HepG2 (cell line): ENCODE measurements around the gene FAF2. TPM values are rescaled to one million over a fixed set of nuclear protein-coding genes. Genes with fewer than 3 reads are reported as not detected.

Source experiments
- ATAC-seq: fragments of 200-7000 bp; cut with Tn5 transposase; 3 replicates; pipeline ENCODE4 v1.9.1; 2020; ENCODE audit warnings: mild to moderate bottlenecking, moderate library complexity
- BruUV-seq: library from RNA; stranded (reverse); fragments of 400-500 nt; replicated peaks from 2 replicates; lab custom pipeline; 2021; lab: Mats Ljungman, UMichigan
- CTCF ChIA-PET: fragments of 300-600 bp; formaldehyde crosslinking; extraction: SDS; loops from one replicate; lab custom pipeline; 2021; ENCODE audit warnings: low total read pairs, inconsistent platforms, low intra/inter-chr PET ratio; lab: Yijun Ruan, JAX
- POLR2A ChIA-PET: fragments of 350-600 bp; sonication (Branson Sonifier 250); formaldehyde crosslinking; loops from one replicate; lab custom pipeline; 2020; ENCODE audit warnings: antibody characterized with exemption, inconsistent platforms; lab: Yijun Ruan, JAX
- DNase-seq: peaks from one replicate; pipeline ENCODE4 v3.0.0-alpha.2; 2015; ENCODE audit warnings: low spot score
- FAIRE-seq: peaks from 3 replicates; lab custom pipeline; 2011; peaks lifted over from hg19 to GRCh38; lab: Jason Lieb, UNC
- H2AFZ ChIP-seq: one replicate; pipeline ENCODE4 v1.6.1; 2011; ENCODE audit warnings: low read length, inconsistent platforms
- H3K27ac ChIP-seq: fragments of 300-600 bp; 3 replicates; pipeline ENCODE4 v1.8.0; 2011; ENCODE audit warnings: mixed run types, mild to moderate bottlenecking, mixed read lengths, low read length, inconsistent platforms; ENCODE audit not compliant: insufficient read depth; ENCODE audit errors: extremely low read length
- H3K27me3 ChIP-seq, 2 experiments: fragments of 200-600 bp in 1 of 2; 2 replicates in 1 of 2; 3 replicates in 1 of 2; pipeline versions ENCODE4 v1.6.0 to v1.8.0; 2011; ENCODE audit warnings: low read length in 2 of 2, mild to moderate bottlenecking in 2 of 2, moderate library complexity in 2 of 2, inconsistent platforms in 1 of 2; ENCODE audit not compliant: insufficient read depth in 2 of 2, control insufficient read depth in 1 of 2
- H3K36me3 ChIP-seq, 2 experiments: fragments of 200-600 bp in 1 of 2; replicated peaks in 1 of 2; 2 replicates in 1 of 2; 3 replicates in 1 of 2; pipeline versions ENCODE4 v1.5.1 to v1.8.0; 2011; ENCODE audit warnings: low read length in 2 of 2, inconsistent platforms in 1 of 2; ENCODE audit not compliant: insufficient read depth in 2 of 2, control insufficient read depth in 1 of 2
- H3K4me1 ChIP-seq: 2 replicates; pipeline ENCODE4 v1.5.1; 2012; ENCODE audit warnings: low read length, inconsistent platforms; ENCODE audit not compliant: insufficient read depth
- H3K4me2 ChIP-seq: 2 replicates; pipeline ENCODE4 v1.6.0; 2011; ENCODE audit warnings: low read depth, low read length, inconsistent platforms
- H3K4me3 ChIP-seq, 3 experiments: fragments of 200-600 bp in 1 of 3; sonication (generic), shearing (Covaris generic) in 1 of 3; replicated peaks in 1 of 3; 2 replicates each; pipeline ENCODE4 v1.5.1; 2011 to 2016; ENCODE audit warnings: low read length in 3 of 3, inconsistent platforms in 2 of 3, low read depth in 2 of 3, mild to moderate bottlenecking in 2 of 3, control low read depth in 1 of 3, mixed read lengths in 1 of 3; ENCODE audit not compliant: insufficient read depth in 1 of 3
- H3K79me2 ChIP-seq: one replicate; pipeline ENCODE4 v1.6.1; 2011; ENCODE audit warnings: low read length, inconsistent platforms; ENCODE audit not compliant: insufficient read depth
- H3K9ac ChIP-seq: 2 replicates; pipeline ENCODE4 v1.6.0; 2011; ENCODE audit warnings: mild to moderate bottlenecking, low read depth, low read length, inconsistent platforms; ENCODE audit not compliant: insufficient read depth
- H3K9me3 ChIP-seq: 2 replicates; pipeline ENCODE4 v1.5.1; 2012; ENCODE audit warnings: mild to moderate bottlenecking, low read length
- H4K20me1 ChIP-seq: 2 replicates; pipeline ENCODE4 v1.6.0; 2011; ENCODE audit warnings: inconsistent platforms, mild to moderate bottlenecking, low read length, moderate library complexity; ENCODE audit not compliant: insufficient read depth
- RFXANK ChIP-seq: IDR thresholded peaks from 2 replicates; pipeline ENCODE4 v1.6.1; 2016
- SMARCE1 ChIP-seq: fragments of 450-650 bp; IDR thresholded peaks from 2 replicates; pipeline ENCODE4 v1.6.1; 2017; ENCODE audit warnings: borderline replicate concordance
- SMC3 ChIP-seq: IDR thresholded peaks from 2 replicates; pipeline ENCODE4 v1.6.1; 2011; ENCODE audit warnings: low read length, improper control_type of control experiment
- ZNF326 ChIP-seq: sonication (generic); formaldehyde crosslinking; IDR thresholded peaks from 2 replicates; pipeline ENCODE4 v1.4.0; 2020; ENCODE audit warnings: missing genetic modification reagents, borderline replicate concordance
- WGBS: methylation state at CpG from one replicate; pipeline ENCODE4 v1.1.6; 2017; ENCODE audit warnings: low lambda C conversion rate; 5-methylcytosine and 5-hydroxymethylcytosine counted together
- in situ Hi-C: cut with HindIII; loops from 2 replicates; pipeline ENCODE4 v1.10.0; 2017; ENCODE audit warnings: low pct_unique_long_range_greater_than_20kb; ENCODE audit not compliant: extremely low pct_ligation_motif_present
- intact Hi-C: fragments of 100-400 bp; cut with micrococcal nuclease; formaldehyde crosslinking; loops from one replicate; pipeline ENCODE4 v1.10.0; 2022; ENCODE audit not compliant: unreplicated experiment
- polyA plus RNA-seq, 8 experiments: library from polyadenylated mRNA; depleted of rRNA in 3 of 8; stranded (reverse) in 7 of 8; unstranded in 1 of 8; fragments of >200 nt; fragmentation: Illumina TruSeq in 4 of 8; extraction: Trizol in 4 of 8; gene quantifications; 2 replicates each; pipeline versions ENCODE4 v1.2.1 to v1.2.3, GENCODE V29; 2011 to 2016; ENCODE audit warnings: low read depth in 4 of 8, missing spikeins in 1 of 8, mixed read lengths in 1 of 8; ENCODE audit not compliant: insufficient read depth in 1 of 8
- total RNA-seq, 5 experiments: library from RNA; depleted of rRNA; stranded (reverse); fragments of >200 nt; fragmentation: Illumina TruSeq; extraction: Trizol; gene quantifications; 2 replicates each; pipeline ENCODE4 v1.2.3, GENCODE V29; 2016; ENCODE audit warnings: low read depth in 1 of 5
- TF ChIP-seq, protein P1 (sequence below), 2 experiments: sonication (generic) in 1 of 2; formaldehyde crosslinking in 1 of 2; IDR thresholded peaks; 2 replicates each; pipeline versions ENCODE4 v1.4.0 to v1.6.1; 2016 to 2020; ENCODE audit warnings: borderline replicate concordance in 1 of 2, low read depth in 1 of 2, mild to moderate bottlenecking in 1 of 2, missing genetic modification reagents in 1 of 2

Gene FAF2
- total and polyA plus RNA-seq, 2 of the 13 experiments (the other 11 are each of a cell fraction or from before 2014, with no cell fraction given) = 27.8 to 34.3 TPM

- TF ChIP-seq SMC3 (no peak), SMARCE1 (no peak), RFXANK (CRISPR knock-in tag) (no peak), ZNF326 (CRISPR knock-in tag) (no peak)
- TF ChIP-seq, protein P1, sequence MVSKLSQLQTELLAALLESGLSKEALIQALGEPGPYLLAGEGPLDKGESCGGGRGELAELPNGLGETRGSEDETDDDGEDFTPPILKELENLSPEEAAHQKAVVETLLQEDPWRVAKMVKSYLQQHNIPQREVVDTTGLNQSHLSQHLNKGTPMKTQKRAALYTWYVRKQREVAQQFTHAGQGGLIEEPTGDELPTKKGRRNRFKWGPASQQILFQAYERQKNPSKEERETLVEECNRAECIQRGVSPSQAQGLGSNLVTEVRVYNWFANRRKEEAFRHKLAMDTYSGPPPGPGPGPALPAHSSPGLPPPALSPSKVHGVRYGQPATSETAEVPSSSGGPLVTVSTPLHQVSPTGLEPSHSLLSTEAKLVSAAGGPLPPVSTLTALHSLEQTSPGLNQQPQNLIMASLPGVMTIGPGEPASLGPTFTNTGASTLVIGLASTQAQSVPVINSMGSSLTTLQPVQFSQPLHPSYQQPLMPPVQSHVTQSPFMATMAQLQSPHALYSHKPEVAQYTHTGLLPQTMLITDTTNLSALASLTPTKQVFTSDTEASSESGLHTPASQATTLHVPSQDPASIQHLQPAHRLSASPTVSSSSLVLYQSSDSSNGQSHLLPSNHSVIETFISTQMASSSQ (IDR thresholded peaks at IDR 0.05; ENCODE audit: low read depth) = no peak
- TF ChIP-seq, protein P1 (CRISPR knock-in tag; IDR thresholded peaks at IDR 0.05; ENCODE audit: borderline replicate concordance) = no peak
- TF ChIP-seq, all 625 proteins: peak for 0
- in situ Hi-C loops (no loop called here), intact Hi-C loops (no loop called here)
- Histone ChIP-seq H3K27me3 (no peaks in the 10 kb centered on the region; a peak in 1 of 5 replicates), H3K79me2 (no peaks in the 10 kb centered on the region), H3K9me3 (no peaks in the 10 kb centered on the region), H3K27ac (no peak overlapping the region), H3K4me1 (no peaks in the 10 kb centered on the region), H2AFZ (no peak overlapping the region), H3K9ac (no peak overlapping the region), H3K36me3 (peaks cover 2 to 42% of the 10 kb centered on the region in 2 experiments; a peak in 4 of 5 replicates), H3K4me3 (no peak overlapping the region), H4K20me1 (no peaks in the 10 kb centered on the region), H3K4me2 (no peak overlapping the region)
- ChIA-PET CTCF (no interaction called here), POLR2A (no interaction called here)
- WGBS = 95% methylated on average over 4 of the region's 4 CpGs
- ATAC-seq (no peak), DNase-seq (no peak), FAIRE-seq (no peak)
- BruUV-seq = no TSS peak
These were observed 60.4 kb downstream of the FAF2 start for GRCh38 chr5:176508603-176509002.
